PC-3 (cell line): ENCODE results near the gene PGBD5.

Experiments used
- EZH2 ChIP-seq: fragments of 300-600 bp; sonication (generic); IDR thresholded peaks from one replicate; pipeline ENCODE4 v1.6.1; 2017; ENCODE audit warnings: antibody characterized with exemption, mild to moderate bottlenecking, low read length; ENCODE audit not compliant: unreplicated experiment
- TF ChIP-seq, protein P1 (sequence below): fragments of 300-600 bp; sonication (generic); conservative IDR thresholded peaks from 2 replicates; pipeline ENCODE4 v1.5.1; 2017; ENCODE audit warnings: antibody characterized with exemption, low read depth, mild to moderate bottlenecking, low read length

DNA sequence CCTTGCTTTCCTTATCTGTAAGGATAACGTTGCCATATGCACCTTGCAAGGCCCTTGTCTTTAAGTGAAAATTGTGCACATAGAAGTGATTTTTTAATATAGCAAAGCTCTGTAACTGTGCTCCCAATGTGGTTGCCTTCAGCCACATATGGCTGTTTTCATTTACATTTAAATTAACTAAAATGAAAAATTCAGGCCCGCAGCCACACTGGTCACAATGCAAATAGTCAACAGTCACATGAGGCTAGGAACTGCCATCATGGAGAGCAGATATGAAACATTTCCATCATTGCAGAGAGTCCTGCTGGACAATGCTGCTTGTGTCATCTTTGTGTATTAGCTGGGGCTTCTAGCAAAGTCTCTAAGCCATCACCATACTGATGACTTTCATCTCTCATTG lies 83.4 kb downstream of the PGBD5 start:
- TF ChIP-seq, protein P1, sequence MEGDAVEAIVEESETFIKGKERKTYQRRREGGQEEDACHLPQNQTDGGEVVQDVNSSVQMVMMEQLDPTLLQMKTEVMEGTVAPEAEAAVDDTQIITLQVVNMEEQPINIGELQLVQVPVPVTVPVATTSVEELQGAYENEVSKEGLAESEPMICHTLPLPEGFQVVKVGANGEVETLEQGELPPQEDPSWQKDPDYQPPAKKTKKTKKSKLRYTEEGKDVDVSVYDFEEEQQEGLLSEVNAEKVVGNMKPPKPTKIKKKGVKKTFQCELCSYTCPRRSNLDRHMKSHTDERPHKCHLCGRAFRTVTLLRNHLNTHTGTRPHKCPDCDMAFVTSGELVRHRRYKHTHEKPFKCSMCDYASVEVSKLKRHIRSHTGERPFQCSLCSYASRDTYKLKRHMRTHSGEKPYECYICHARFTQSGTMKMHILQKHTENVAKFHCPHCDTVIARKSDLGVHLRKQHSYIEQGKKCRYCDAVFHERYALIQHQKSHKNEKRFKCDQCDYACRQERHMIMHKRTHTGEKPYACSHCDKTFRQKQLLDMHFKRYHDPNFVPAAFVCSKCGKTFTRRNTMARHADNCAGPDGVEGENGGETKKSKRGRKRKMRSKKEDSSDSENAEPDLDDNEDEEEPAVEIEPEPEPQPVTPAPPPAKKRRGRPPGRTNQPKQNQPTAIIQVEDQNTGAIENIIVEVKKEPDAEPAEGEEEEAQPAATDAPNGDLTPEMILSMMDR, result no peak
- TF ChIP-seq EZH2, result no peak
